ENCODE measurements around the gene WDR76. TPM values are rescaled to one million over a fixed set of nuclear protein-coding genes. Genes with fewer than 3 reads are reported as not detected.
"Not testable (repeated sequence)": the region's sequence is repeated elsewhere in the genome, so short reads cannot be mapped to it uniquely, and the experiment has no call there.

Gene WDR76
- total RNA-seq, 1 donor from 2014 or later: 2.1 TPM

- intact Hi-C loops (cut with DNase I); ATAC-seq; DNase-seq (ENCODE audit: missing footprints): not testable (repeated sequence)
Measured at GRCh38 chr15:43866636-43867035, 39.8 kb downstream of the WDR76 start.

- DNase-seq (ENCODE audit: missing footprints) (no peak), ATAC-seq (no peak)
- intact Hi-C loops (cut with DNase I): no loop called here
Measured at GRCh38 chr15:43867096-43867495, 40.3 kb downstream of the WDR76 start.

DNA sequence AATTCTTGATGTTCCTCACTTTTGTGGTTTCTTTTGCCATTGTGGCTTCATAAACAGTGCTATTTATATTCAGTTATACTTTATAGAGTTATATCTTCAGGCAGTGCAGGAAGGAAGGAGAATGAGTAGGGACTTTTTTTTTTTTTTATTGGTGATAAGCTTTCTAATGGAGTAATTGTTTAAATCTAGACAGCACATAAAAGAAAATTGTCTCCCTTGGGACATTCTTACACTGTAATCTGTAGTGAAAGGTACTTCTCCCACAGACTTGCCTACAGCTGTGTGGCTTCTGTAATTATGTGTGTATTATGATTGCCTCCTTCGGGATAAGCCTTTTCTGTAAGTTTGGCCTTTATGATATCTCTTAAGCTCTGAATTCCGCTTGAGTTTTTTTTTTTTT lies 41.6 kb downstream of the WDR76 start:
- DNase-seq (ENCODE audit: missing footprints) (no peak), ATAC-seq (no peak)
- intact Hi-C loops (cut with DNase I): no loop called here

DNA sequence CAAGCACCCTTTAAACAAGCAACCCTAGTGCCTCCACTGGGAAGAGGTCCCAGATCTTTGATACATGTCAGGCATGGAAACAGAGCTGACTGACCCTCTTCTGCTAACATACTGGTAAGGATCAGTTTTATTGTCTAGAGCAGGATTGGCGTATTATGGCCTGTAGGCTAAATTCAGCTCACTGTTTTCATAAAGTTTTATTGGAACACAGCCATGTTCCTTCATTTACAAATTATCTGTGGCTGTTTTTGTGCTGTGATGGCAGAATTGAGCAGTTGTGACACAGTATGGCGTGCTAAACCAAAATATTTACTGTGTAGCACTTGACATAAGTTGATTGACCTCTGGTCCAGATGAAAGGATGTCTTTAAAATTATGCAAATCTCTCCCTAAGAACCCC lies 45.0 kb downstream of the WDR76 start:
- DNase-seq (ENCODE audit: missing footprints) (no peak), ATAC-seq (no peak)
- intact Hi-C loops (cut with DNase I): loop anchor here (10.0 kb wide), 2 partner anchors 193 to 343 kb away; no protein-coding TSS in a partner anchor

DNA sequence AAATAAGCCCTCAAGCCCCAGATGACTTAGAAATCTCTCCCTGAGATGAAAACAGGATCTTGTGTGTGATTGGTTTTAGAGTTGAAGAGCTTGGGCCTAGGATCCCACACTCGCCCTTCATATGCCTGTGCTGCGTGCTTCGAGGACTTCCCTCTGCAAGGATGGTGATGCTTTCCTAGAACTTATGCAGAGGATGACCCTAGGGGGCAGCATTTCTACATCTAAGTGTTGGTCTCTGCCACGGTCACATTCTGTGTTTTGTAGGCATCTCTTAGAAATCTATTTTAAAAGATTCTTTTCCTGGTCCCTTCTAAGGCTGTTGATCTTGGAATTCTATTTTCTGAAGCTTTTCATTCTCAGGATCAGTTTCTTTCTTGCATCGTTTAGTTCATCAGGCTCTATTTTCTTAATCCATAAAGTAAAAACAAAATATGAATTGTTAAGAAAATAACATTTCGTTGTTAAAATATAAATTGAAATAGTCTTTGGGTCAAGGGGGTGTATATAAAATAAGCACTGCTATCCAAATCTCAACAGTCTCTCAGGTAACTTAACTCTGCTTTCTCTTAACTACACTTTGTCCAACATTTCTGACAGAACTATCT lies 45.7 kb downstream of the WDR76 start:
- intact Hi-C loops (cut with DNase I): loop anchor here (10.0 kb wide), 2 partner anchors 192 to 342 kb away; no protein-coding TSS in a partner anchor
- ATAC-seq: peak; percentile 64
- no peak for DNase-seq (ENCODE audit: missing footprints)

GRCh38 chr15:43873651-43874050 lies 46.8 kb downstream of the WDR76 start:
- intact Hi-C loops (cut with DNase I): loop anchor here (10.0 kb wide), 2 partner anchors 191 to 341 kb away; no protein-coding TSS in a partner anchor
- DNase-seq (ENCODE audit: missing footprints) (no peak), ATAC-seq (no peak)

GRCh38 chr15:43876872-43877271 lies 50.1 kb downstream of the WDR76 start:
- intact Hi-C loops (cut with DNase I): loop anchor here (10.0 kb wide), 2 partner anchors 188 to 338 kb away; no protein-coding TSS in a partner anchor
- DNase-seq (ENCODE audit: missing footprints) (no peak), ATAC-seq (no peak)

GRCh38 chr15:43877371-43877770 lies 50.6 kb downstream of the WDR76 start:
- intact Hi-C loops (cut with DNase I): loop anchor here (10.0 kb wide), 2 partner anchors 187 to 337 kb away; no protein-coding TSS in a partner anchor
- ATAC-seq: peak; percentile 35
- DNase-seq (ENCODE audit: missing footprints): no peak

DNA sequence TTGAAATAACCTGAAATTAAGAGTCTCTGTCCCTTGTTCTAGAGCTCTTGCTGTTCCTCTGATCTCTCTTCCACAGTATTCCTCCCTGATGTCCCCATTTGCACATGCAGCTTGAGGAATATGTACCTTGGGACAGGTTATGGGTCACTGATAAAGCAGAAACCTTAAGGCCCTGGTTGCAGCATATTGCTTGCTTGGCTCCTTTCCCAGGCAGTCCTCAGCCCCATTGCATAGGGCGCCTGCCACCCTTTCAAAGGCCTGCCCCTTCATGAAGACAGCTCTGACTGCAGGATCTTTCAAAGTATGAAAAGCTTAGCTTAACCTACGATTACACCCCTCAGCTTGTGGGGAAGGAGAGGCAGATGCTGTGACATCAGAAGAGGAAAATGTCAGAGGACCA lies 51.6 kb downstream of the WDR76 start:
- intact Hi-C loops (cut with DNase I): loop anchor here (2.0 to 10.0 kb wide), 3 partner anchors 16 to 336 kb away; no protein-coding TSS in a partner anchor
- DNase-seq (ENCODE audit: missing footprints) (no peak), ATAC-seq (no peak)

DNA sequence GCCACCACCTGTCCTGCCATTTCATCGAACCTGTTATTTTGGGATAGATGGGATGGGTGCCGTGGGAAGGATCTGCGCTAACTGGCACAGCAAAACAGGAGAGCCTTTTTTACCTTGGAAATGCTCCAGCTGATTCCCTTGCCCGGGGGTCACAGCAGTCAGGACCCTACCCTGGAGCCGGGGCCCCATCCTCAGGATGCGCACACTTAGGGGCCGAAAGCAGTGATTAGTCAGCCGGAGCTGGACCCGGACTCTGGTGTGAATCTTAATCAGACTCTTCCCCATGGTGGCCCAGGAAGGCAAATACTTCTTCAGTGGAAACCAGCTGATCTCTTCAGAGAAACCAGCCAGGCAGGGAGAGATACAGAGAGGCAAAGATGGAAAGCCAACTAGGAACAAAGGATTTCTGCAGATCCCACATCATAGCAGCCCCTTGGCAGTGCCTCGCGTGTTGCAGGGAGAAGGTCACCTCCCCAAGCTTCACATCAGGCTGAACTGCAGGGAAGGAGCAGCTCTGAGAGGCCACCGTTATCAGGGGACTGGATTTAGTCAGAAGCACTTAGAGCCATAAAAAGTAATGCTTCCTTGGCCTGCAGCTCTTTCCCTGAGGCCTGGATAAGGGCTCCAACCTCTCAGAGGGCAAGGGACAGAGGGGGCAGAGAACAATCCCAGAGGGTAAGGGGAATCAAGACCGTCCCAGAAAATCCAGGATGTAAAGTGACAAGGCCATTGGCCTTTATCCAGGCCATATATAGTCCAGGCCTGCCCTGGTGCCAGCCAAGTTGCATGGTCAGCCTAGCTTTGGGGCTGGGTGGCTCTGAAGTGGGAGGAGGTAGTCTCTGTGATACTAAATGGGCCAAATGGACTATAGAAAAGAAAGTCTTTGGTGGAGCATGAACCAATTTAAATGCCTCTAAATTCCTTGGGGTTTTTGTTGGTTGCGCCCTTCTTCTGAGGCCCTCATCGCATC lies 52.9 kb downstream of the WDR76 start:
- DNase-seq (ENCODE audit: missing footprints) (no peak), ATAC-seq (peak; percentile 85)
- intact Hi-C loops (cut with DNase I): loop anchor here (2.0 to 10.0 kb wide), 3 partner anchors 15 to 335 kb away; no protein-coding TSS in a partner anchor

- ATAC-seq (no peak), DNase-seq (ENCODE audit: missing footprints) (no peak)
- intact Hi-C loops (cut with DNase I): no loop called here
Measured at GRCh38 chr15:43880406-43881194, 53.8 kb downstream of the WDR76 start.

GRCh38 chr15:43881245-43881644 lies 54.4 kb downstream of the WDR76 start:
- DNase-seq (ENCODE audit: missing footprints): no peak
- intact Hi-C loops (cut with DNase I): no loop called here
- no peak for ATAC-seq

- intact Hi-C loops (cut with DNase I): no loop called here
- ATAC-seq (no peak), DNase-seq (ENCODE audit: missing footprints) (no peak)
Measured at GRCh38 chr15:43881944-43882343, 55.1 kb downstream of the WDR76 start.

DNA sequence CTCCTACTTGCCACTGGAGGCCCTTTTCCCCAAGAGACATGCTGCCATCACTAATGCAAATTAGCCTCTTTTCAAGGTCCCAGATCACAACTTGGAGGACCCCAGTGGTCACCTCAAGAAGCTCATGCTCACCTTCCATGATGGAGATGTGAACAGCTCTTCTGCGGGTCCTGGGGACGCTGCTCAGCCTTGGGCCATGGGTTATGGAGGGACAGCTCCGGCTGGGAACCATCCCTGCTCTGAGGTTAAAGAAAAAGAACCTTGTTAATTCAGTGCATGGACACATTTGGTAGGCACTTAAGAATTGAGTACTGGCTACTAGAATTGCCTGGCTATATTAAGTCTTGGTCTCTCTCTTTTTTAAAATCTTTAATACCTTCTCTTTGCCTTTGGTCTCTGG lies 56.8 kb downstream of the WDR76 start:
- intact Hi-C loops (cut with DNase I): no loop called here
- ATAC-seq (no peak), DNase-seq (ENCODE audit: missing footprints) (no peak)

- intact Hi-C loops (cut with DNase I): no loop called here
Measured at GRCh38 chr15:43886558-43886957, 59.8 kb downstream of the WDR76 start.

GRCh38 chr15:43887901-43888300 lies 61.1 kb downstream of the WDR76 start:
- DNase-seq (ENCODE audit: missing footprints): no peak
- intact Hi-C loops (cut with DNase I): no loop called here
- no peak for ATAC-seq

More at GRCh38 chr15:43886558-43886957, 59.8 kb downstream of the WDR76 start:
- DNase-seq (ENCODE audit: missing footprints): no peak
- peak; percentile 25 for ATAC-seq

DNA sequence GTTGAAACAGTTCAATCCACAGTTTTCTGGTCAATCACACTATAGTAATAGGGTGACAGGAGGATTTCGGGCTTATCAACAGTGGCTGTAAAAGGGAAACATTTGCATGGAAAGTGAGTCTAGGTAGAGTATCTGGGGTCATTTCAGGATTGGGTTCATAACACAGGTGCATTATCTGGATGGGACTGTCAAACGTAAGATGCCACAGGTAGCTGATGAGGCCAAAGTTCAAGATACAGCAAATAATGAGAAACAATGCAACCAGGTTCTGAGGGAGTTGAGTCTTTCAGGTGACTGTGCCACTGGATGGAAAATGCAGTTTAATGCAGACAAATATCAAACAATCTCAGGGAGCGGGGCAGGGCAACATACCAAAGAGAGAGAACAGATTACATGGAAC lies 62.2 kb downstream of the WDR76 start:
- no peak for ATAC-seq
- DNase-seq (ENCODE audit: missing footprints): no peak
- intact Hi-C loops (cut with DNase I): no loop called here

DNA sequence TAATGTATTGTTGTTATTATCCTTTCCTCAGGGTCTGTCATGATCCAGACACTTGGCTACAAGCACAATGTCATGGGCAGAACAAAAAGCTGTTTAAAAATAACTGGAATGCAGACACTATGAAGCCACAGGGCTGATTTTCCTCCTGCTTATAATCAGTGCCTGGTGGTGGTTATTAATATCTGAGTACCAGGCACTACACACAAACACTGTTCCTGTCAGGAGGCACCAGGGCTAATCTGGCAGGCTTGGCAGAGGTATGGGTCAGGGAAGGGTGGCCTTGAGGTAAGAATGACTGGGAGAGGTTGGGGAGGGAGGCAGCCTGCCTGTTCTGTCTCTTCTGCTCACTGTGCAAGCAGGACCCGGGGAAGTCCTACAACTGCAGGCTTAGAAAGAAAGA lies 67.2 kb downstream of the WDR76 start:
- intact Hi-C loops (cut with DNase I): loop anchor here (2.0 kb wide), 1 partner anchor 15 kb away; no protein-coding TSS in a partner anchor
- ATAC-seq: peak; percentile 94
- DNase-seq (ENCODE audit: missing footprints): no peak

- DNase-seq (ENCODE audit: missing footprints) (no peak), ATAC-seq (no peak)
- intact Hi-C loops (cut with DNase I): loop anchor here (2.0 kb wide), 1 partner anchor 17 kb away; no protein-coding TSS in a partner anchor
Measured at GRCh38 chr15:43895586-43895985, 68.8 kb downstream of the WDR76 start.

All from Right ventricle myocardium inferior (tissue), 1 donor.